H9 (cell line): ENCODE measurements around the gene MS4A15. TPM values are rescaled to one million over a fixed set of nuclear protein-coding genes. Genes with fewer than 3 reads are reported as not detected.

ENCODE experiments used
- DNase-seq: peaks from one replicate; pipeline ENCODE4 v3.0.0-alpha.2; 2017
- H2AFZ ChIP-seq: one replicate; pipeline ENCODE4 v1.6.1; 2013; ENCODE audit warnings: mild to moderate bottlenecking, low read length, control low read depth, moderate library complexity
- H2AK5ac ChIP-seq: 2 replicates; pipeline ENCODE4 v1.6.1; 2013; ENCODE audit warnings: low read length, control low read depth, mixed read lengths; ENCODE audit not compliant: insufficient read length
- H2BK120ac ChIP-seq: one replicate; pipeline ENCODE4 v1.6.1; 2013; ENCODE audit warnings: low read depth, mild to moderate bottlenecking, low read length, control low read depth, inconsistent platforms; ENCODE audit not compliant: poor library complexity, severe bottlenecking
- H2BK12ac ChIP-seq: 2 replicates; pipeline ENCODE4 v1.6.1; 2013; ENCODE audit warnings: low read length, control low read depth, mixed read lengths, low read depth; ENCODE audit not compliant: insufficient read length
- H2BK15ac ChIP-seq: 2 replicates; pipeline ENCODE4 v1.6.1; 2013; ENCODE audit warnings: low read depth, low read length, control low read depth
- H2BK20ac ChIP-seq: one replicate; pipeline ENCODE4 v1.6.1; 2013; ENCODE audit warnings: low read depth, mild to moderate bottlenecking, low read length, control low read depth, inconsistent platforms; ENCODE audit not compliant: poor library complexity, severe bottlenecking
- H2BK5ac ChIP-seq: 2 replicates; pipeline ENCODE4 v1.6.1; 2013; ENCODE audit warnings: low read length, control low read depth, mixed read lengths; ENCODE audit not compliant: insufficient read length
- H3K14ac ChIP-seq: 2 replicates; pipeline ENCODE4 v1.6.1; 2013; ENCODE audit warnings: low read length, control low read depth; ENCODE audit not compliant: insufficient read depth
- H3K18ac ChIP-seq: 2 replicates; pipeline ENCODE4 v1.6.1; 2013; ENCODE audit warnings: low read depth, mild to moderate bottlenecking, mixed read lengths, low read length, control low read depth; ENCODE audit not compliant: insufficient read length
- H3K23ac ChIP-seq: 2 replicates; pipeline ENCODE4 v1.6.1; 2013; ENCODE audit warnings: low read length, control low read depth, mixed read lengths, low read depth; ENCODE audit not compliant: insufficient read length
- H3K23me2 ChIP-seq: 2 replicates; pipeline ENCODE4 v1.6.1; 2013; ENCODE audit warnings: low read depth, mild to moderate bottlenecking, mixed read lengths, low read length, control low read depth; ENCODE audit not compliant: insufficient read length, poor library complexity, severe bottlenecking
- H3K27ac ChIP-seq: 2 replicates; pipeline ENCODE4 v1.5.1; 2013; ENCODE audit warnings: low read length, control low read depth, mixed read lengths, low read depth; ENCODE audit not compliant: insufficient read length
- H3K27me3 ChIP-seq: 2 replicates; pipeline ENCODE4 v1.6.1; 2013; ENCODE audit warnings: low read length, control low read depth, inconsistent platforms; ENCODE audit not compliant: insufficient read depth
- H3K4ac ChIP-seq: 2 replicates; pipeline ENCODE4 v1.6.1; 2013; ENCODE audit warnings: low read depth, mild to moderate bottlenecking, control low read depth, inconsistent platforms, low read length, moderate library complexity
- H3K4me1 ChIP-seq: 2 replicates; pipeline ENCODE4 v1.6.1; 2013; ENCODE audit warnings: low read length, control low read depth, inconsistent platforms; ENCODE audit not compliant: insufficient read depth
- H3K4me2 ChIP-seq: 2 replicates; pipeline ENCODE4 v1.6.1; 2013; ENCODE audit warnings: low read length, control low read depth, mixed read lengths; ENCODE audit not compliant: insufficient read length, insufficient read depth
- H3K56ac ChIP-seq: 2 replicates; pipeline ENCODE4 v1.6.1; 2013; ENCODE audit warnings: low read depth, mild to moderate bottlenecking, mixed read lengths, low read length, control low read depth; ENCODE audit not compliant: insufficient read length
- H3K79me1 ChIP-seq: 2 replicates; pipeline ENCODE4 v1.6.1; 2013; ENCODE audit warnings: low read depth, mild to moderate bottlenecking, moderate library complexity, low read length, control low read depth, inconsistent platforms; ENCODE audit not compliant: insufficient read depth, poor library complexity, severe bottlenecking
- H3K79me2 ChIP-seq: 2 replicates; pipeline ENCODE4 v1.6.1; 2013; ENCODE audit warnings: low read length, control low read depth, inconsistent platforms; ENCODE audit not compliant: insufficient read depth
- H3K9ac ChIP-seq: 2 replicates; pipeline ENCODE4 v1.6.1; 2013; ENCODE audit warnings: low read length, control low read depth, mixed read lengths; ENCODE audit not compliant: insufficient read length; ENCODE audit errors: extremely low read depth
- H3K9me3 ChIP-seq: one replicate; pipeline ENCODE4 v1.6.1; 2013; ENCODE audit warnings: low read depth, low read length, inconsistent platforms; ENCODE audit not compliant: control insufficient read depth
- H3T11ph ChIP-seq: one replicate; pipeline ENCODE4 v1.6.1; 2013; ENCODE audit warnings: mild to moderate bottlenecking, low read length, control low read depth, inconsistent platforms
- H4K20me1 ChIP-seq: one replicate; pipeline ENCODE4 v1.6.1; 2013; ENCODE audit not compliant: control insufficient read depth, insufficient read length, insufficient read depth
- H4K5ac ChIP-seq: 2 replicates; pipeline ENCODE4 v1.6.1; 2013; ENCODE audit warnings: low read depth, mild to moderate bottlenecking, mixed read lengths, low read length, control low read depth; ENCODE audit not compliant: insufficient read length
- H4K8ac ChIP-seq: replicated peaks from 2 replicates; pipeline ENCODE4 v1.6.1; 2013; ENCODE audit warnings: low read length, control low read depth, mixed read lengths, low read depth; ENCODE audit not compliant: insufficient read length
- H4K91ac ChIP-seq: 2 replicates; pipeline ENCODE4 v1.6.1; 2013; ENCODE audit warnings: low read depth, mild to moderate bottlenecking, moderate library complexity, mixed read lengths, low read length, control low read depth; ENCODE audit not compliant: insufficient read length
- H3K27ac Mint-ChIP-seq, 3 experiments: 2 replicates in 2 of 3; 3 replicates in 1 of 3; pipeline ENCODE4 v1.8.0; 2020 to 2021; ENCODE audit warnings: mixed read lengths in 3 of 3, mild to moderate bottlenecking in 1 of 3, moderate library complexity in 1 of 3
- H3K27me3 Mint-ChIP-seq: 2 replicates; pipeline ENCODE4 v1.8.0; 2021; ENCODE audit warnings: low read depth, mild to moderate bottlenecking, moderate library complexity, mixed read lengths
- H3K36me3 Mint-ChIP-seq, 3 experiments: 2 replicates in 2 of 3; 3 replicates in 1 of 3; pipeline ENCODE4 v1.8.0; 2020 to 2021; ENCODE audit warnings: low read depth in 3 of 3, mixed read lengths in 3 of 3; ENCODE audit not compliant: insufficient read depth in 1 of 3
- H3K4me1 Mint-ChIP-seq, 2 experiments: 2 replicates each; pipeline ENCODE4 v1.8.0; 2020; ENCODE audit warnings: mixed read lengths in 2 of 2
- H3K4me3 Mint-ChIP-seq, 2 experiments: 2 replicates in 1 of 2; 3 replicates in 1 of 2; pipeline ENCODE4 v1.8.0; 2020 to 2021; ENCODE audit warnings: mild to moderate bottlenecking in 2 of 2, mixed read lengths in 2 of 2, moderate library complexity in 1 of 2
- H3K9me3 Mint-ChIP-seq, 2 experiments: 2 replicates in 1 of 2; 3 replicates in 1 of 2; pipeline ENCODE4 v1.8.0; 2020; ENCODE audit warnings: mild to moderate bottlenecking in 2 of 2, mixed read lengths in 2 of 2, moderate library complexity in 1 of 2
- WGBS: extraction: QIAGEN DNeasy Blood & Tissue Kit; methylation state at CpG from one replicate; pipeline ENCODE4 v1.1.7; 2013; ENCODE audit warnings: missing lambda C conversion rate, low lambda C conversion rate, mixed read lengths; ENCODE audit not compliant: insufficient read length; ENCODE audit errors: extremely low coverage; 5-methylcytosine and 5-hydroxymethylcytosine counted together
- total RNA-seq: library from RNA; stranded (reverse); gene quantifications from 2 replicates; pipeline ENCODE4 v1.2.1, GENCODE V29; 2021
- TF ChIP-seq, protein P1 (sequence below): fragments of 200-600 bp; sonication (generic); conservative IDR thresholded peaks from 3 replicates; pipeline ENCODE4 v1.8.0; 2021; ENCODE audit warnings: antibody characterized with exemption, mild to moderate bottlenecking

Gene MS4A15
- total RNA-seq, 1 experiment from 2014 or later, result 0.11 TPM

DNA sequence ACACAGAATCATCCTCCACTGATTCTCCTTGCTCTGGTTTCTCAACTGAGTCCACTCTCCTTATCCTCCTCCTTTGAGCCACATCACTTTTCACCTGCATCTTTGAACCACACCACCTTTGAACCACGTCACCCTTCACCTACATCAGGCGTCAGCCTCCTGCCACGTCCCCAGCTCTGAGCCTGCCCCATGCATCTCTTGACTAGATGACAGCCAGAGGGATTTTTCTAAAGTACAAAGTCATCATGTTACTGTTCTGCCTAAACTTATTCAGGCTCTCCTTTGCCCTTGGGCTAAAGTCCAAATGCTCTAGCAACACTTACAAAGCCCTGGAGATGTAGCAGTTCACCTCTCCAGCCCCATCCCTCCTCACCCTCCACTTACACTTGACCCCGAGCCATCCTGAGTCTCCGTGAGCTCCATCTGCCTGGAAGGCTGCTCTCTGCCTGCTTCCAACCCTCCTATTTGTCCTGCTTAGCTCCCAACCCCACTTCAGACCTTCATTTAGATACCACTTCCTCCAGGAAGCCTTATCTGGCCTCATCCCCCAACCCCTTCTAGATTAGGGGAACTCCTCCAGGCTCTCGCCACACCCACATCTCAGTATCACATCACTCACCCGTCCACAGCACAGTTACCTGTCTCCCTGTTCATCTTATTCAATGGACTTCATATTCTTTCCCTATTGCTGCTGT, 24.8 kb downstream of the MS4A15 start:
- Histone ChIP-seq H3K4ac (no peak overlapping the region), H3K27me3 (no peaks in the 10 kb centered on the region), H2AFZ (no peak overlapping the region), H3K4me2 (no peak overlapping the region), H3K23me2 (no peaks in the 10 kb centered on the region), H3K14ac (no peak overlapping the region), H3T11ph (no peak overlapping the region), H2BK12ac (no peak overlapping the region), H4K91ac (no peak overlapping the region), H2BK120ac (no peak overlapping the region), H3K9ac (no peak overlapping the region), H3K79me1 (no peaks in the 10 kb centered on the region), H3K23ac (no peak overlapping the region), H4K20me1 (no peaks in the 10 kb centered on the region), H2BK5ac (no peak overlapping the region), H4K5ac (no peak overlapping the region), H2AK5ac (no peak overlapping the region), H3K27ac (no peak overlapping the region), H3K18ac (no peak overlapping the region), H2BK15ac (no peak overlapping the region), H2BK20ac (no peak overlapping the region), H3K79me2 (no peaks in the 10 kb centered on the region), H3K4me1 (no peaks in the 10 kb centered on the region), H4K8ac (no peak overlapping the region), H3K56ac (no peak overlapping the region), H3K9me3 (no peaks in the 10 kb centered on the region)
- Mint-ChIP-seq H3K4me3 (no peak overlapping the region), H3K4me1 (no peaks in the 10 kb centered on the region), H3K9me3 (peaks cover 0 to 2% of the 10 kb centered on the region in 2 experiments; a peak in 1 of 5 replicates), H3K27ac (no peak overlapping the region), H3K27me3 (peaks cover 7% of the 10 kb centered on the region; the same call in 1 of the 2 replicates), H3K36me3 (no peaks in the 10 kb centered on the region)
- TF ChIP-seq, protein P1, sequence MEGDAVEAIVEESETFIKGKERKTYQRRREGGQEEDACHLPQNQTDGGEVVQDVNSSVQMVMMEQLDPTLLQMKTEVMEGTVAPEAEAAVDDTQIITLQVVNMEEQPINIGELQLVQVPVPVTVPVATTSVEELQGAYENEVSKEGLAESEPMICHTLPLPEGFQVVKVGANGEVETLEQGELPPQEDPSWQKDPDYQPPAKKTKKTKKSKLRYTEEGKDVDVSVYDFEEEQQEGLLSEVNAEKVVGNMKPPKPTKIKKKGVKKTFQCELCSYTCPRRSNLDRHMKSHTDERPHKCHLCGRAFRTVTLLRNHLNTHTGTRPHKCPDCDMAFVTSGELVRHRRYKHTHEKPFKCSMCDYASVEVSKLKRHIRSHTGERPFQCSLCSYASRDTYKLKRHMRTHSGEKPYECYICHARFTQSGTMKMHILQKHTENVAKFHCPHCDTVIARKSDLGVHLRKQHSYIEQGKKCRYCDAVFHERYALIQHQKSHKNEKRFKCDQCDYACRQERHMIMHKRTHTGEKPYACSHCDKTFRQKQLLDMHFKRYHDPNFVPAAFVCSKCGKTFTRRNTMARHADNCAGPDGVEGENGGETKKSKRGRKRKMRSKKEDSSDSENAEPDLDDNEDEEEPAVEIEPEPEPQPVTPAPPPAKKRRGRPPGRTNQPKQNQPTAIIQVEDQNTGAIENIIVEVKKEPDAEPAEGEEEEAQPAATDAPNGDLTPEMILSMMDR, result no peak
- DNase-seq, result no peak
- WGBS, result no CpG with 5 or more reads among the region's 7 CpGs
